ENCODE results near the gene SNTA1. TPM values are rescaled to one million over a fixed set of nuclear protein-coding genes. Genes with fewer than 3 reads are reported as not detected.
"Not testable (repeated sequence)": the region's sequence is repeated elsewhere in the genome, so short reads cannot be mapped to it uniquely, and the experiment has no call there.

The SNTA1 gene
- polyA plus RNA-seq, 3 donors: 8.7 to 12.2 (median 12.0) TPM

DNA sequence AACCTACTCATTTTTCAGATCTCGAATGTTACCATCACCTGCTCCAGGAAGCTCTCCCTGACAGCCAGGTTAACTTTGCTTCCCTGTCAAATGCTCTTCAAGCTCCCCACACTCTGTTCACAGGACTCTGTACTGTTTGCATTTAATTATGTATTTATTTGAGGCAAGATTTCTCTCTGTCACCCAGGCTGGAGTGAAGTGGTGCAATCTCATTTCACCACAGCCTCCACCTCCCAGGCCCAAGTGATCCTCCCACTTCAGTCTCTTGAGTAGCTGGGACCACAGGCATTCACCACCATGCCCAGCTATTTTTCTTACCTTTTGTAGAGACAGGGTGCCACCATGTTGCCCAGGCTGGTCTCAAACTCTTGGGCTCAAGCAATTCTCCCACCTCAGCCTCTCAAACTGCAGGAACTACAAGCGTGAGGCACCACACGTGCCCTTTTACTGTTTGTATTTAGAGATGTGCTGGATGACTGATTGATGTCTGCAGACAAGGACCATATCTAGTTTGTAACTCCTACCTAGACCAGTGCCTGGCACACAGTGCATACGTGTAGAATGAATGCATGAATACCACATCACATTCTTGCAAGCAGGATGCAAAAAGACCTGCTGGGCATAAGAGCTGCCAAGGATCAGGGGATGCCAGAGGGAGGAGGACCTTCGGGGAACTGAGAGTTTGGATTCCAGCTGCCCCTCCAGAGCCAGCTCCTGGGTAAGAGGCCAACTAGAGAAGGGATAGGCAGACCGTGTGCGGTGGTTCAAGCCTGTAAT, 30.7 kb upstream of the SNTA1 start:
- no peak for DNase-seq (ENCODE audit: extremely low read depth in 1 of 11, low read depth in 9 of 11, low spot score in 4 of 11)

- no peak for DNase-seq (ENCODE audit: extremely low read depth in 1 of 11, low read depth in 9 of 11, low spot score in 4 of 11)
Measured at GRCh38 chr20:33472868-33473435, 29.4 kb upstream of the SNTA1 start.

- no peak for DNase-seq (ENCODE audit: extremely low read depth in 1 of 11, low read depth in 9 of 11, low spot score in 4 of 11)
Measured at GRCh38 chr20:33470866-33471265, 27.3 kb upstream of the SNTA1 start.

DNA sequence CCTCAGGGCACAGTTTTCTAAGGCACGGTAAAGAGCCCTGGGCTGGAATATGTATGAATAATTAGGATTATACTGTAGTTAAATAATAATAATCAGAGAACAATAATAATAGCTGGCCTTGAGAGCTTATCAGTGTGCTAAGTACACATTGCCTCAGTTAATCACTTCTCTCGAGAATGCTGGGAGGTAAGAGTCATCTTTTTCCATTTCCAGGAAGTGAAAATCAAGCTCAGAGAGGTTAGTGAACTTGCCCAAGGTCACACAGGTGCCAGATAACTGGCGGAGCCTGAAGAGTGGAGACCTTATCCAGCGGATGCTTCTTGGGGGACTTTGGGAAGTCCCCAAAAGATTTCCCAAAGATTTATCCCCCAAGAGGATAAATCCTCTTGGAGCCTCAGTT, 26.9 kb upstream of the SNTA1 start:
- DNase-seq (ENCODE audit: extremely low read depth in 1 of 11, low read depth in 9 of 11, low spot score in 4 of 11): no peak

DNA sequence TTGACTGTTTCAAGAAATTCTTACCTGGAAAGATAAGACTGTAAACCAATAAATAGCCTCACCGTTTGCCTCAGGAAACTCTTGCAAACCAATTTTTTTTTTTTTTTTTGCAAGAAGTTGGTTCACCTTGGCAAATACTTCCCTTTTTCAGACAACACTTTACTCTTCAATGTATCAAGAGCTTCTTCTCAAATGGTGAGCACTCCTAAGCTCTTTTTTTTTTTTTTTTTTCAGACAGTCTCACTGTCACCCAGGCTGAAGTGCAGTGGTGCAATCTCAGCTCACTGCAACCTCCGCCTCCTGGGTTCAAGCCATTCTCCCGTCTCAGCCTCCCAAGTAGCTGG, 22.7 kb upstream of the SNTA1 start:
- no peak for DNase-seq (ENCODE audit: extremely low read depth in 1 of 11, low read depth in 9 of 11, low spot score in 4 of 11)

DNA sequence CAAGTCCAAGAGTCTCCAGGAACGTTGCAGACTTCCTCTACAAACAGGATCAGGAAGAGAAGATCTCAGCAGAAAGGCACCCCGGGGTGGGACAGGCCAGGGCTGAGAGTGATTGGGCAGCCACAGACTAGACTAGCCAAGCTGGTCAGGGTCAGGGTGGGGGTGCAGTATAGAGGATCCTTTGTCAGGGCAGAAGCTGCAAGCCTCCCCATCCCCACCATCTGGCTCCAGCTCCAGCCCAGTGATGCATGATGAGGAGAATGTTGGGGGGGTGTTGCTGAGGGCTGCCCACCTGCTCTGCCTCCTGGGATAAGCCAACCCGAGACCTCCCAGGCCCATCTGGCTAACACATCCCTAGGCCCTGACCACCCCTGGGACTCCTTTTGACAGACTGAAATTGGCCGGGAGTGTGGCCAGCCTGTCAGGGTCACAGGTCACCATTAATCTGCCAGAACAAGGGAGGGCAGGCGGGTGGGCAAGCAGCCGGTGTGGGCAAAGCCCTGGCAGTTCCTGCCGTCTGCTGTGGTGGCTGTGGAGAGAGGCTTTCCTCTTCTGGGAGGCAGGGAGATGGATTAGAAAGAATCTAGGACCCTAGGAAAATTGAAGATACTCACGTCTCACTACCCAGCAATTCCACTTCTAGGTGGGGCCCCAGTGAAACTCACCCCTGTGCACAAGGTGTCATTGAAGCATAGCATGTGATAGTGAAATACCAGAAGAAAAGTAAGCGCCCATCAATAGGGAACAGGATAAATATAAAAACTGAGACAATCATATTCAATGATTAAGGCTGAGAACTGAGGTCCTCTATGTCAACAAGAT, 22.1 kb upstream of the SNTA1 start:
- peak in 6 of 11 donors; percentile 20 to 60 (median 50) for DNase-seq (ENCODE audit: extremely low read depth in 1 of 11, low read depth in 9 of 11, low spot score in 4 of 11)

DNA sequence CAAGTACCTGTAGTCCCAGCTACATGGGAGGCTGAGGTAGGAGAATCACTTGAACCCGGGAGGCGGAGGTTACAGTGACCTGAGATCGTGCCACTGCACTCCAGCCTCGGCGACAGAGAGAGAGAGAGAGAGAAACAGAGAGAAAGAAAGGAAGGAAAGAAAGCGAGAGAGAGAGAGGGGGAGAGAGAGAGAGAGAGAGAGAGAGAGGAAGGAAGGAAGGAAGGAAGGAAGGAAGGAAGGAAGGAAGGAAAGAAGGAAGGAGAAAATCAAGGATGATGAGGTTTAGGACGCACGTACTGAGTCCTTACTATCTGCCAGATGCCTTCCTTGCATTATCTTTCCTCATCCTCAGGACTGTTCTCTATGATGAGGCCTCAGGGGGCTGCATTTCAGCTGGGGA, 21.2 kb upstream of the SNTA1 start:
- not testable (repeated sequence) for DNase-seq (ENCODE audit: extremely low read depth in 1 of 11, low read depth in 9 of 11, low spot score in 4 of 11)

GRCh38 chr20:33463332-33464101, 20.0 kb upstream of the SNTA1 start:
- DNase-seq (ENCODE audit: extremely low read depth in 1 of 11, low read depth in 9 of 11, low spot score in 4 of 11): no peak

DNA sequence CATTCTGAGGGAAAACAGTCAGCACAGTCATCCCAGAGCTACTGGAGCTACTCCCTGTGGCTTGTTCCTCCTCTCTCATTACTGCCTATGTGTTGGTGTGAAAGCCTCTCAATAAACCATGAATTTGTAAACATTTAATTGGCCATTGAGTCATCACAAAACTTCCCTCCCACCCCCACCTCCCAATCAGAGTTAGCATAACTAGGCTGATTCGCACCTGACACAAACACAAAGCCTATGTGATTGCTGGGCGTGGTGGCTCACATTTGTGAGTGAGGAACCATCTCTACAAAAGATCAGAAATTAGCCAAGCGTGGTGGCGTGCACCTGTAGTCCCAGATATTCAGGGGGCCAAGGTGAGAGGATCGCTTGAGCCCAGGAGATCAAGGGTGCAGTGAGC, 17.1 kb upstream of the SNTA1 start:
- no peak for DNase-seq (ENCODE audit: extremely low read depth in 1 of 11, low read depth in 9 of 11, low spot score in 4 of 11)

DNA sequence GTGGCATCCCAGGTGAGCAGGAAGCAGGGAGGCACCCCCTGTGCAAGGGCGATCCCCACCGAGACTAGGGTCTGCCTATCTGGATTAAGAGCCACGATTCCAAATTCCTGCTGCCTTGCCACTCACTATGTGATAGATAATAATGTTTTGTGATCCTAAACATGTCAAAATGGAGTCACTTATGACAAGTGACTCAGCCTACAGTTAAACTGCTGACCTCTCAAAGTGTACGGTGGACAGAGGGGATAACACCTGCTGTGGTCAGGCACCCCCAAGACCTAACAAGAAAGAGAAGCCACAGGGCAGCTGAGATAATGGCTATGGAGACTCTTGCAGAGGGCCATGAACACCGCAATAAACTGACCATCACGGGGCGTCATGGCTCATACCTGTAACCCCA, 16.0 kb upstream of the SNTA1 start:
- DNase-seq (ENCODE audit: extremely low read depth in 1 of 11, low read depth in 9 of 11, low spot score in 4 of 11): no peak

DNA sequence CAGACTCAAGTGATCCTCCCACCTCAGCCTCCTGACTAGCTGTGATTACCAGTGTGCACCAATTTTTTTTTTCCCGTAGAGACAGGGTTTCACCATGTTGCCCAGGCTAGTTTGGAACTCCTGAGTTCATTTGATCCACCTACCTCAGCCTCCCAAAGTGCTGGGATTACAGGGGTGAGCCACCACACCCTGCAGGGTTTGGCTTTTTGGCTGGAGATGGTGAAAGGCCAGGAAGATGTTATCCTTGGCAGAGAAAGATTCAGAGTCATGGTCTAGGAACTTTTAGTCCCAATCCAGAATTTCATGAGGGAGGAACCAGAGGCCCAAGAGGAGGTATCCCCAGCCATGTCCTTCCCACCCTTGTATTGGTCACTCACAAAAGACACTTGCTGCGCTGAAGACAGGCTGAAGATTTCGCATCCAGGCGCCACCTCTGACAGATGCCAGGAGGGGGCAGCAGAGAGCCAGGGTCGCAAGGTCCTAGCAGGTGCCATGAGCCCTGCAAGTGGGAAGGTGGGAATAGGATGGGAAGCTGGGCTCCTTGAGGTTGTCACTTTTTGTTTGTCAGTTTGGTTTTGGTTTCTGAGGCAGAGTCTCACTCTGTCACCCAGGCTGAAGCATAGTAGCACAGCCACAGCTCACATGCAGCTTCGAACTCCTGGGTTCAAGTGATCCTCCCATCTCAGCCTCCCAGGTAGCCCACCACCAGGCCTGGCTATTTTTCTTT, 13.5 kb upstream of the SNTA1 start:
- peak in 9 of 11 donors; percentile 59 to 76 (median 68) for DNase-seq (ENCODE audit: extremely low read depth in 1 of 11, low read depth in 9 of 11, low spot score in 4 of 11)

DNA sequence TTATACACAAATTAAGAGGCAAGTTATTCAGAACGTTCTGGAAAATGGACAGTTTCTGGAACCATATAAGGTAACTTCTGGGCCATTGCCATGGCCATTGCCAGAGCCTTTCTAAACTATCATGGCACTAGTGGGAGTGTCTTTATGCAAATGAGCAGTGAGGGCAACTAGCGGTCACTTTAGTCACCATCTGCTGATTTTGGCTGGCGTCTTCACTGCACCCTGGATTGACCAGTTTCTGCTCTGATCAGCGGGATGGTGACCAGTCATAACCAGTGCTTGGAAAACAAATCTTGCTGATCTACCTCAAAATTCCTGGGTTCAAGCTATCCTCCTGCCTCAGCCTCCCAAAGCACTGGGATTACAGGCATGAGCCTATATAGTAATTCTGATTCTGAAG, 7.3 kb upstream of the SNTA1 start:
- no peak for DNase-seq (ENCODE audit: extremely low read depth in 1 of 11, low read depth in 9 of 11, low spot score in 4 of 11)

DNA sequence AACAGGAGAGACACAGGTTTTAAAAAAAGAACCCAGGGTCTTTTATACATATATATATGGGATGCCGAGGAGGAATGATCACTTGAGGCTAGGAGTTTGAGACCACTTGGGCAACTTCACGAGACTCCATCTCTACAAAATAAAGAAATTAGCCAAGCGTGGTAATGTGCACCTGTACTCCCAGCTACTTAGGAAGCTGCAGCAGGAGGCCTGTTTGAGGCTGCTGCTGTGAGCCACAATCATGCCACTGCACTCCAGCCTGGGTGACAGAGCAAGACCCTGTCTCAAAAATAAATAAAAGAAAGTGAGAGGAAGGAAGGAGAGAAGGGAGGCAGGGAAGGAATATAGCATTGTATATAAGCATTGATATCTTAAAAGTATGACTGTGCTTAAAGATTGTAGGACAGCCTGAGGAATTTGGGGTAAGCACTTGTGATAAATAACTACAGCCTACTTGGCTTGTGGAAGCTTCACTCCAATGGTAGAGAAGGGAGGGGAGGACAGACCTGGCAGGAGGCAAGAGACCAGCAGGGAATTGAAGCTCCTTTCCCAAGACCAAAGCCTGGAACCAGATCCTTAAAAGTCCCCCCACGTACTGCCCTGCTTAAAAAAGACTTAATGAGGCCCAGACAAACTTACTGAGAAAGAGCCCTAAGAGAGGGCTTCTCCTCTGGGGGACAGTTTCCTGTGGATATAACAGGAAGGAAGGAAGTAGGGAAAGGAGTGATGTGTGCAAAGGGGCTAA, 2.5 kb upstream of the SNTA1 start:
- no peak for DNase-seq (ENCODE audit: extremely low read depth in 1 of 11, low read depth in 9 of 11, low spot score in 4 of 11)

- DNase-seq (ENCODE audit: extremely low read depth in 1 of 11, low read depth in 9 of 11, low spot score in 4 of 11): no peak
Measured at GRCh38 chr20:33444797-33445560, 1.4 kb upstream of the SNTA1 start.

GRCh38 chr20:33443006-33443511, 504 bp downstream of the SNTA1 start:
- DNase-seq (ENCODE audit: extremely low read depth in 1 of 11, low read depth in 9 of 11, low spot score in 4 of 11): peak in 2 of 11 donors; percentile 13 to 25

DNA sequence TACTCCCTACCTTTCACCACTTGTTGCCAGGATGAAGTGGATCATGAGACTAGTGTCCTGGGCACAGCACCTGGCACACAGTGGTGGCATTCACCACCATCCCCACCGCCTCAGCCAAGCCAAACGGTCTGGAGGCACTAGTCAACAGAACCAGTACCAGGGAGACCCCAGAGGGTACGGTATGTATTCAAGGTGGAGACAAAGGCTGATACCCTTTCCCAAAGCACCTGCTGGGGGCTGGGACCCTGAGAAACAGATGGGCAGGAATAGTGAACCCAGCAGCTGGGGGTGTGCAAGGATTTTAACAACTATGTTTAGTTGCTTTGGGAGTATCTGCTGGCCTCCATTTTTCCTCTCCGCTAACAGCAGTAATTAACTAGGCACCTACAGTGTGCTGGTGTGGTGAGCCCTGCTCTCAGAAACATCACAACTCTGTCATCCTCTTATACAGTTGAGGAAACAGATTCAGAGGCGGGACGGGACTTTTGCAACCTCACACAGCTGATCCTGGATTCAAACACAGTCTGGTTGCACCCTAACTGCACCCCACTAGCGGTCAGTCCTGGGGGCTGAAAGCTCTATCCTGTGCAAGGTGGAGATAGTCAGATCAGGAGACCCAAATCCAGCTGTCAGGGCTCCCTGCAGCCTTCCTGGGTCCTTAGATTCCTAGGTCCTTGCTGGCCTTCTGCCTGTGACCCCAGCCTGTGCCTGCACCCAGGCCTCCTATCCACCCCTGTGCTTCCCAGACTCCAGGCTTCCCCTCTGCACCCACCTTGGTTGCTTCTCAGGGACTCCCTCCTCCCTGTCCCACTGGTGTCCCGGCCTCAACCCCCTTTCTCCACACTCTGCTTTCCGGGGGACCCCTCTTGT, 1.2 kb downstream of the SNTA1 start:
- no peak for DNase-seq (ENCODE audit: extremely low read depth in 1 of 11, low read depth in 9 of 11, low spot score in 4 of 11)
